Transverse colon (tissue), 4 donors: Measurements from ENCODE around the gene FYCO1. TPM values are rescaled to one million over a fixed set of nuclear protein-coding genes. Genes with fewer than 3 reads are reported as not detected.

Experiments used
- DNase-seq: peaks from one replicate; pipeline ENCODE4 v3.0.0-alpha.2; 2019
- H3K27ac ChIP-seq, 4 donors: fragments of 200-600 bp; sonication (generic); 2 replicates each; pipeline ENCODE4 v1.5.1; 2016 to 2018; ENCODE audit warnings: inconsistent platforms in 4 of 4
- H3K27me3 ChIP-seq: fragments of 200-600 bp; sonication (generic); 2 replicates; pipeline ENCODE4 v1.5.1; 2017; ENCODE audit warnings: inconsistent platforms
- H3K36me3 ChIP-seq, 4 donors: fragments of 200-600 bp; sonication (generic); 2 replicates each; pipeline ENCODE4 v1.5.1; 2017 to 2019; ENCODE audit warnings: inconsistent platforms in 4 of 4
- H3K4me1 ChIP-seq, 4 donors: fragments of 200-600 bp; sonication (generic); 2 replicates each; pipeline ENCODE4 v1.5.1; 2017 to 2020; ENCODE audit warnings: inconsistent platforms in 4 of 4
- H3K4me3 ChIP-seq, 4 donors: fragments of 200-600 bp; sonication (generic); 1 replicate in 1 of 4; 2 replicates in 3 of 4; pipeline versions ENCODE4 v1.5.1 to v1.6.1; 2017 to 2019; ENCODE audit warnings: inconsistent platforms in 4 of 4
- H3K9me3 ChIP-seq, 2 donors: fragments of 200-600 bp; sonication (generic); 2 replicates each; pipeline ENCODE4 v1.5.1; 2017 to 2019; ENCODE audit warnings: inconsistent platforms in 2 of 2
- CTCF ChIP-seq, 5 experiments: fragments of 200-600 bp in 3 of 5; fragments of 450-650 bp in 2 of 5; sonication (generic) in 3 of 5; IDR thresholded peaks; 1 replicate in 2 of 5; 2 replicates in 3 of 5; pipeline ENCODE4 v1.5.1; 2016 to 2017; ENCODE audit warnings: antibody characterized with exemption in 5 of 5, inconsistent platforms in 3 of 5, mild to moderate bottlenecking in 2 of 5, moderate library complexity in 1 of 5
- EP300 ChIP-seq: sonication (generic); formaldehyde crosslinking; IDR thresholded peaks from one replicate; pipeline ENCODE4 v1.6.1; 2017; ENCODE audit warnings: antibody characterized with exemption, low read depth
- POLR2A ChIP-seq: fragments of 450-650 bp; IDR thresholded peaks from one replicate; pipeline ENCODE4 v1.6.1; 2016; ENCODE audit warnings: antibody characterized with exemption, mild to moderate bottlenecking, moderate library complexity
- POLR2AphosphoS5 ChIP-seq, 3 donors: sonication (generic); formaldehyde crosslinking; IDR thresholded peaks; one replicate each; pipeline ENCODE4 v1.6.1; 2016; ENCODE audit warnings: antibody characterized with exemption in 3 of 3
- WGBS, 2 donors: methylation state at CpG; one replicate each; pipeline ENCODE4 v1.1.5; 2018; ENCODE audit warnings: low coverage in 1 of 2; 5-methylcytosine and 5-hydroxymethylcytosine counted together
- in situ Hi-C, 4 donors: fragments of 200-750 bp; cut with MboI; loops; one replicate each; pipeline versions ENCODE4 v1.15.0 to v1.15.1; 2017; ENCODE audit warnings: low sequenced_read_pairs in 3 of 4, low pct_ligation_motif_present in 1 of 4, low pct_unique_long_range_greater_than_20kb in 1 of 4
- intact Hi-C: fragments of 100-400 bp; cut with DNase I; formaldehyde crosslinking; loops from one replicate; pipeline ENCODE4 v1.15.1; 2023; ENCODE audit warnings: low total_unique reads
- total RNA-seq, 4 donors: library from RNA; depleted of rRNA; stranded (reverse); fragments of >200 nt; gene quantifications; one replicate each; pipeline ENCODE4 v1.1.0, GENCODE V29; 2016

FYCO1 gene
- total RNA-seq, 4 donors from 2014 or later: 34.5 to 40.0 (median 38.1) TPM

GRCh38 chr3:45904931-45905330 is 90.7 kb downstream of the FYCO1 start:
- H3K36me3 ChIP-seq: no peaks in the 10 kb centered on the region
- H3K4me1 ChIP-seq: peaks cover 0 to 3% (median 0%) of the 10 kb centered on the region in 4 donors
- DNase-seq: no peak
- WGBS, 2 donors: 72 to 84% methylated on average over 3 of the region's 3 CpGs
- no peak overlapping the region for H3K27ac ChIP-seq
- H3K4me3 ChIP-seq: no peak overlapping the region
- no peaks in the 10 kb centered on the region for H3K9me3 ChIP-seq
- in situ Hi-C loops: no loop called here
- no peaks in the 10 kb centered on the region for H3K27me3 ChIP-seq
- intact Hi-C loops: no loop called here
- TF ChIP-seq POLR2A (no peak), POLR2AphosphoS5 (IDR thresholded peaks at IDR 0.05) (no peak), CTCF (IDR thresholded peaks at IDR 0.05) (no peak), EP300 (no peak)

GRCh38 chr3:45896956-45897355 is 98.7 kb downstream of the FYCO1 start:
- intact Hi-C loops: no loop called here
- Histone ChIP-seq H3K4me1 (peaks cover 0 to 7% (median 0%) of the 10 kb centered on the region in 4 donors), H3K36me3 (no peaks in the 10 kb centered on the region), H3K9me3 (no peaks in the 10 kb centered on the region), H3K27ac (peak overlapping the region in 1 of 4 donors; percentile 14), H3K4me3 (no peak overlapping the region), H3K27me3 (no peaks in the 10 kb centered on the region)
- 38 to 60% methylated on average over 1 to 3 of the region's 3 CpGs for WGBS, 2 donors
- no peak for DNase-seq
- in situ Hi-C loops: no loop called here
- no peak for TF ChIP-seq POLR2A
- no peak for TF ChIP-seq CTCF (IDR thresholded peaks at IDR 0.05)
- TF ChIP-seq EP300: no peak
- no peak for TF ChIP-seq POLR2AphosphoS5 (IDR thresholded peaks at IDR 0.05)

- intact Hi-C loops (no loop called here), in situ Hi-C loops (no loop called here)
- Histone ChIP-seq H3K27ac (no peak overlapping the region), H3K4me1 (peaks cover 0 to 7% (median 0%) of the 10 kb centered on the region in 4 donors), H3K9me3 (no peaks in the 10 kb centered on the region), H3K4me3 (no peak overlapping the region), H3K36me3 (no peaks in the 10 kb centered on the region), H3K27me3 (no peaks in the 10 kb centered on the region)
- 88 to 98% methylated on average over 3 to 5 of the region's 5 CpGs for WGBS, 2 donors
- no peak for DNase-seq
- TF ChIP-seq POLR2AphosphoS5 (IDR thresholded peaks at IDR 0.05) (no peak), EP300 (no peak), POLR2A (no peak), CTCF (IDR thresholded peaks at IDR 0.05) (no peak)
These were observed 99.7 kb downstream of the FYCO1 start for GRCh38 chr3:45895686-45896468.

- H3K4me1 ChIP-seq: peaks cover 0 to 10% (median 0%) of the 10 kb centered on the region in 4 donors
- no peak for DNase-seq
- in situ Hi-C loops (no loop called here), intact Hi-C loops (no loop called here)
- no peaks in the 10 kb centered on the region for H3K36me3 ChIP-seq
- no peak overlapping the region for H3K27ac ChIP-seq
- no peak for TF ChIP-seq EP300
- no peak for TF ChIP-seq POLR2A
- no peak for TF ChIP-seq POLR2AphosphoS5 (IDR thresholded peaks at IDR 0.05)
- H3K9me3 ChIP-seq: no peaks in the 10 kb centered on the region
- H3K27me3 ChIP-seq: no peaks in the 10 kb centered on the region
- H3K4me3 ChIP-seq: no peak overlapping the region
- WGBS, 2 donors: 67 to 68% methylated on average over 6 of the region's 6 CpGs
These were observed 101.6 kb downstream of the FYCO1 start for GRCh38 chr3:45894015-45894414.
